ENCODE results near the gene UBE2D1. TPM values are rescaled to one million over a fixed set of nuclear protein-coding genes. Genes with fewer than 3 reads are reported as not detected.

The UBE2D1 gene
- total and polyA plus RNA-seq, 9 of the 15 experiments (the other 6 are each of a cell fraction or from before 2014, with no cell fraction given): 4.1 to 24.4 (median 12.3) TPM

- in situ Hi-C loops (cut with MboI): no loop called here
- no peak for DNase-seq (ENCODE audit: extremely low read depth in 1 of 4, low spot score in 3 of 4)
- H3K9ac ChIP-seq (ENCODE audit: insufficient read depth in 1 of 2, low read depth in 2 of 2, low read length in 2 of 2): no peak overlapping the region
- H3K27me3 ChIP-seq (ENCODE audit: control insufficient read depth in 2 of 2, insufficient read depth in 2 of 2, low read length in 2 of 2): no peaks in the 10 kb centered on the region
- no peaks in the 10 kb centered on the region for H3K4me1 ChIP-seq (replicated peaks in 1 of 2; ENCODE audit: control insufficient read depth in 2 of 2, insufficient read depth in 2 of 2, low read length in 2 of 2)
- no peaks in the 10 kb centered on the region for H4K20me1 ChIP-seq (replicated peaks; ENCODE audit: control insufficient read depth, insufficient read depth, low read length)
- no peaks in the 10 kb centered on the region for H3K9me1 ChIP-seq (ENCODE audit: control insufficient read depth, insufficient read depth, low read length)
- 52% methylated on average over 2 of the region's 2 CpGs for WGBS (ENCODE audit: insufficient coverage, low coverage, missing lambda C conversion rate)
- no peak overlapping the region for H3K27ac ChIP-seq (ENCODE audit: extremely low read depth, low read depth, low read length)
- no peak overlapping the region for H3K4me3 ChIP-seq
- peaks cover 12% of the 10 kb centered on the region; the same call in 1 of the 3 replicates for H3K79me2 ChIP-seq (ENCODE audit: control insufficient read depth, insufficient read depth, low read length)
- no peak overlapping the region for H3K4me2 ChIP-seq (ENCODE audit: insufficient read depth, low read length)
- no peak overlapping the region for H2AFZ ChIP-seq (ENCODE audit: low read depth, low read length)
- BruUV-seq (replicated peaks): no TSS peak
- peaks cover 5% of the 10 kb centered on the region; the same call in 1 of the 3 replicates for H3K36me3 ChIP-seq (ENCODE audit: control insufficient read depth, insufficient read depth, low read length)
- ATAC-seq: no peak
- TF ChIP-seq DNMT1 (IDR thresholded peaks at IDR 0.05) (no peak), ZNF785 (CRISPR knock-in tag; IDR thresholded peaks at IDR 0.05) (no peak), HNRNPUL1 (IDR thresholded peaks at IDR 0.05; ENCODE audit: low read length) (no peak), GATAD2B (IDR thresholded peaks at IDR 0.05; ENCODE audit: borderline replicate concordance) (no peak), ZKSCAN8 (CRISPR knock-in tag; IDR thresholded peaks at IDR 0.05) (no peak), KLF6 (CRISPR knock-in tag; IDR thresholded peaks at IDR 0.05; ENCODE audit: borderline replicate concordance) (no peak), FOSL1 (tag; conservative IDR thresholded peaks at IDR 0.05) (no peak), SLC30A9 (CRISPR knock-in tag; IDR thresholded peaks at IDR 0.05) (no peak), ELK1 (CRISPR knock-in tag; IDR thresholded peaks at IDR 0.05) (no peak), KLF13 (tag; IDR thresholded peaks at IDR 0.05; ENCODE audit: borderline replicate concordance, low read depth) (no peak), ZNF280B (CRISPR knock-in tag; IDR thresholded peaks at IDR 0.05) (no peak), JUN (IDR thresholded peaks at IDR 0.05; ENCODE audit: borderline replicate concordance, low read depth, low read length) (no peak), JUN (CRISPR knock-in tag; IDR thresholded peaks at IDR 0.05; ENCODE audit: borderline replicate concordance) (no peak), PTBP1 (IDR thresholded peaks at IDR 0.05; ENCODE audit: low read depth, low read length) (no peak), CSDE1 (IDR thresholded peaks at IDR 0.05) (no peak), ZNF695 (CRISPR knock-in tag; IDR thresholded peaks at IDR 0.05) (no peak)
- H3K9me3 ChIP-seq (replicated peaks; ENCODE audit: control insufficient read depth, insufficient read depth, low read depth, low read length): no peaks in the 10 kb centered on the region
- POLR2A ChIA-PET: no interaction called here
- CTCF ChIA-PET (ENCODE audit: low intra/inter-chr PET ratio): no interaction called here
- FAIRE-seq: no peak
- intact Hi-C loops (cut with micrococcal nuclease): no loop called here
Observed at GRCh38 chr10:58356756-58357155, 21.9 kb downstream of the UBE2D1 start.

All from K562 (cell line).